Measurements from ENCODE around the gene WNT9B.

DNA sequence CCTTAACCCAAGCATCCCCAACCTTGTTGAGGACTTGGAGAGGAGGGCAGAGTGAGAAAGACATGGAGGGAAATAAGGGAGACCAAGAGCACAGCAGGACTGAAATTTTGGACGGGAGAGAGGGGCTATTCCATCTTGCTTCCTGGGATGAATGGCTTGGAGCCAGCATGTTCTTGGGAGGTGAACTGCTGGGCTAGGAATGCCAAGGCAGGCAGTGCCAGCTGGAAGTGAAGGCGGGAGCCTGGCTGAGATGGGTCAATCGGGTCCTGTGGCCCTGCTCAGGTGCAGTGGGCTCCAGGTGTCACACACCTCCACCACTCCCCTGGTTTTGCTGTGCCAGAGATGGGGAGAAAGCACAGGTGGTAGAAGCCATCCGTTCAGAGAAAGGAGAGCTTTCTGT is 25.5 kb downstream of the WNT9B start:
- TF ChIP-seq EZH2 (IDR thresholded peaks at IDR 0.05; ENCODE audit: borderline replicate concordance) (no peak), CTCF (IDR thresholded peaks at IDR 0.05; ENCODE audit: poor library complexity) (no peak), EZH2phosphoT487 (IDR thresholded peaks at IDR 0.05; ENCODE audit: low read depth, severe bottlenecking, unreplicated experiment) (no peak)

All from hepatocyte (in vitro differentiated cells).